GM12872 (cell line): ENCODE measurements around the gene TMEM9.

ENCODE experiments used
- TF ChIP-seq, protein P1 (sequence below): IDR thresholded peaks from 3 replicates; pipeline ENCODE4 v1.5.1; 2011; ENCODE audit warnings: low read depth, mild to moderate bottlenecking, low read length, moderate library complexity; ENCODE audit not compliant: insufficient read depth

Gene TMEM9

DNA sequence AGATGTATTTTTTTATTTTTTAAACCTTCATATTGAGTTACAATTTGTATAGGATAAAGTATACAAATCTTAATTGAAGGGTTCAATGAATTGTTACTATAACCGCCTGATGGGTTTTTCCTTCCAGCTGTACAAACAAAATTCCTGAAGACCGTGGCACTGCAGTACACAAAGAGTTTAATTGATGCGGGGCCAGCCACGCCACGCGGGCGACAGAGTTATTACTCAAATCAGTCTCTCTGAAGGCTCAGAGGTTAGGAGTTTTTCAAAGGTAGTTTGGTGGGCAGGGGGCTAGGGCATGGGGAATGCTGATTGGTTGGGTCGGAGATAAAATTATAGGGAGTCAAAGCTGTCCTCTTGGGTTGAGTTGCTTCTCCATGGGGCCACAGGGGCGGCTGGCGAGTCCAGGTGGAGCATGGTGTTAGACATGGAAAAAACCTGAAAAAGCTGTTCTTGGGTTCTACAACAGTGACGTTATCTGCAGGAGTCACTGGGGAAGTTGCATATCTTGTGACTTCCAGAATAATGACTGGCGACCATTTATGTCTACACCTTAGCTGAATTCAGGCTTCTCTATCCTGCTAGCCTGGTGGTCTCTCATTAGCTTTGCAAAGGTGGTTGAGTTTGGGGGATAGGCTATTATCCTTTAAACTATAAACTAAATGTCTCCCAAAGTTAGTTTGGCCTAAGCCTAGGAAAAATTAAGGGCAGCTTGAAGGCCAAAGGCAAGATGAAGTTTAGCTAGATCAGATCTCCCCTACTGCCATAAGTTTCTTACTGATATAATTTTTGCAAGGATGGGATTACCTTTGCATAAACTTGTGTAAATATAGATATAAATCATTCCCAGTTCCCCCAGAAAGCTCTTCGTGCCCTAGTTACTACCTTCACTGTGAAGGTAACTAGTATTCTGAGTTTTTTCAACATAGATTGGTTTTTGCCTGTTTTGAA lies 13.0 kb upstream of the TMEM9 start:
- TF ChIP-seq, protein P1, sequence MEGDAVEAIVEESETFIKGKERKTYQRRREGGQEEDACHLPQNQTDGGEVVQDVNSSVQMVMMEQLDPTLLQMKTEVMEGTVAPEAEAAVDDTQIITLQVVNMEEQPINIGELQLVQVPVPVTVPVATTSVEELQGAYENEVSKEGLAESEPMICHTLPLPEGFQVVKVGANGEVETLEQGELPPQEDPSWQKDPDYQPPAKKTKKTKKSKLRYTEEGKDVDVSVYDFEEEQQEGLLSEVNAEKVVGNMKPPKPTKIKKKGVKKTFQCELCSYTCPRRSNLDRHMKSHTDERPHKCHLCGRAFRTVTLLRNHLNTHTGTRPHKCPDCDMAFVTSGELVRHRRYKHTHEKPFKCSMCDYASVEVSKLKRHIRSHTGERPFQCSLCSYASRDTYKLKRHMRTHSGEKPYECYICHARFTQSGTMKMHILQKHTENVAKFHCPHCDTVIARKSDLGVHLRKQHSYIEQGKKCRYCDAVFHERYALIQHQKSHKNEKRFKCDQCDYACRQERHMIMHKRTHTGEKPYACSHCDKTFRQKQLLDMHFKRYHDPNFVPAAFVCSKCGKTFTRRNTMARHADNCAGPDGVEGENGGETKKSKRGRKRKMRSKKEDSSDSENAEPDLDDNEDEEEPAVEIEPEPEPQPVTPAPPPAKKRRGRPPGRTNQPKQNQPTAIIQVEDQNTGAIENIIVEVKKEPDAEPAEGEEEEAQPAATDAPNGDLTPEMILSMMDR, result no peak

DNA sequence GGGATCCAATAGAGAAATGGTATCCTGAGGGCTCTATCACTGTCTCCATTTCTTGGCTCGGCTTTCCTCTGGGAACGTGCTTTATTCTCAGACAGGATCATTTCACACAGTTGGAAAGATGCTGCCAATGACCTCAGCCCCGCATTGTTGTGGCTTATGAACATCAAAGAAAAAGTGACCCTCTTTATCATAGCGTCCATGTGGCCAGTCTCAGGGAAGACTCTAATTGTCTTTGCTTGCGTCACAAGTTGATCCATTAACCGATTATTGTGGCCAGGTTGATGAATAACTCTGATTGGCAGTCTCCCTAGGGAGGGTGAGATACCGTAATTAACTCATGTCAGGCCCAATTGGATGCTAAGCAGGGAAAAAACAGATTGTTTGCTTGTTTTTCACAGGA lies 10.4 kb upstream of the TMEM9 start:
- TF ChIP-seq, protein P1, result no peak

GRCh38 chr1:201163707-201164106 lies 9.4 kb upstream of the TMEM9 start:
- TF ChIP-seq, protein P1, result no peak

DNA sequence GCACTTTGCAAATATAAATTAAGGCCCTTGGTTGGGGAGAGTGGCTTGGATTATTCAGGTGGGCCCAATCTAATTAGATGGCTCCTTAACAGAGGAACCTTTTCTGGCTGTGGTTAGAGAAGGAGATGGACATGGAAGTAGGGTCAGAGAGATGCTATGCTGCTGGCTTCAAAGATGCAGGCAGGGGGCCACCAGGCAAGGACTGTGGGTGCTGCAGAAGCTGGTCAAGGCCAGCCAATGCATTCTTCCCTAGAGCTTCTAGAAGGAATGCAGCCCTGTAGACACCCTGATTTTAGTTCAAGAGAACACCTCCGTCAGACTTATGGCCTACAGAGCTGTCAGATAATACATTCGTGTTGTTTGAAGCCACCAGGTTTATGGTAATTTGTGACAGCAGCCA lies 3.7 kb upstream of the TMEM9 start:
- TF ChIP-seq, protein P1, result no peak

GRCh38 chr1:201156819-201157218 lies 2.5 kb upstream of the TMEM9 start:
- TF ChIP-seq, protein P1, result no peak

GRCh38 chr1:201156346-201156745 lies 2.1 kb upstream of the TMEM9 start:
- TF ChIP-seq, protein P1, result no peak

- TF ChIP-seq, protein P1, result no peak
Measured at GRCh38 chr1:201155354-201155753, 1.1 kb upstream of the TMEM9 start.
